A549 treated with AZD9567 at 1 μM for 4 hours (cell line): ENCODE results near the gene UTP14C. TPM values are rescaled to one million over a fixed set of nuclear protein-coding genes. Genes with fewer than 3 reads are reported as not detected.

ENCODE experiments used
- total RNA-seq: library from RNA; stranded (reverse); fragments of 200-300 nt; extraction: Qiagen RNA extraction; gene quantifications from 5 replicates; pipeline ENCODE4 v1.2.3, GENCODE V29; 2022; ENCODE audit not compliant: insufficient read depth

UTP14C gene, protein sequence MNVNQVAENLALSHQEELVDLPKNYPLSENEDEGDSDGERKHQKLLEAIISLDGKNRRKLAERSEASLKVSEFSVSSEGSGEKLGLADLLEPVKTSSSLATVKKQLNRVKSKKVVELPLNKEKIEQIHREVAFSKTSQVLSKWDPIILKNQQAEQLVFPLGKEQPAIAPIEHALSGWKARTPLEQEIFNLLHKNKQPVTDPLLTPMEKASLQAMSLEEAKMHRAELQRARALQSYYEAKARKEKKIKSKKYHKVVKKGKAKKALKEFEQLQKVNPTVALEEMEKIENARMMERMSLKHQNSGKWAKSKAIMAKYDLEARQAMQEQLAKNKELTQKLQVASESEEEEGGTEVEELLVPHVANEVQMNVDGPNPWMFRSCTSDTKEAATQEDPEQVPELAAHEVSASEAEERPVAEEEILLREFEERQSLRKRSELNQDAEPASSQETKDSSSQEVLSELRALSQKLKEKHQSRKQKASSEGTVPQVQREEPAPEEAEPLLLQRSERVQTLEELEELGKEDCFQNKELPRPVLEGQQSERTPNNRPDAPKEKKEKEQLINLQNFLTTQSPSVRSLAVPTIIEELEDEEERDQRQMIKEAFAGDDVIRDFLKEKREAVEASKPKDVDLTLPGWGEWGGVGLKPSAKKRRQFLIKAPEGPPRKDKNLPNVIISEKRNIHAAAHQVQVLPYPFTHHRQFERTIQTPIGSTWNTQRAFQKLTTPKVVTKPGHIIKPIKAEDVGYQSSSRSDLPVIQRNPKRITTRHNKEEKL
- 5.3 to 8.5 TPM (median 6.1 TPM) in 5 replicates for total RNA-seq

DNA sequence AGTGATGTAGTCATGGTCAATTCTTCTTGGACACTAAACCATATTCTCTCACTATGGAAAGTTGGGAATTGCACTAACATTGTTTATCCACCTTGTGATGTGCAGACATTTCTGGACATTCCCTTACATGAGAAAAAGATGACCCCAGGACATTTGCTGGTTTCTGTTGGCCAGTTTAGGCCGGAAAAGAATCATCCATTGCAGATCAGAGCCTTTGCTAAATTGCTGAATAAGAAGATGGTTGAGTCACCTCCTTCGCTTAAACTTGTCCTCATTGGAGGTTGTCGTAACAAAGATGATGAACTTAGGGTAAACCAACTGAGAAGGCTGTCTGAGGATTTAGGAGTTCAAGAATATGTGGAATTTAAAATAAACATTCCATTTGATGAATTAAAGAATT, at the start of gene UTP14C:
Gene UTP14C (plus strand): TSS at position 211 of the 400 bp plus-strand sequence. CDS start 4,114 bp downstream, outside the sequence.

GRCh38 chr13:52010890-52011631, 13.4 kb upstream of the UTP14C start, which contains the start of gene ATP7B:
TSS of gene ATP7B (minus strand) at chr13:52011450. CDS start at chr13:52011337, 113 bp downstream.

GRCh38 chr13:52011632-52012511, 12.6 kb upstream of the UTP14C start, which contains the start of gene ALG11:
TSS of gene ALG11 (plus strand) at chr13:52012398. CDS start at chr13:52012419, 21 bp downstream.

Other genes with a start within 250 kb of the UTP14C start
- 3.9 to 8.5 TPM (median 4.1 TPM) in 5 replicates for gene DHRS12, start 220.5 kb upstream of the UTP14C start, total RNA-seq
- gene TMEM272, start 179.5 kb upstream of the UTP14C start, total RNA-seq, result not detected in 5 replicates
- gene CCDC70, start 162.7 kb upstream of the UTP14C start, total RNA-seq, result 0.07 TPM in 1 of 5 replicates, not detected in the others
- 1.8 to 3.5 TPM (median 2.1 TPM) in 5 replicates for gene ATP7B, start 13.2 kb upstream of the UTP14C start, total RNA-seq
- 3.5 to 7.3 TPM (median 6.6 TPM) in 5 replicates for gene ALG11, start 12.3 kb upstream of the UTP14C start, total RNA-seq
- gene NEK5, start 104.4 kb downstream of the UTP14C start, total RNA-seq, result 0.04 to 0.10 TPM (median 0.05 TPM) in 4 of 5 replicates, not detected in the other
- gene NEK3, start 134.9 kb downstream of the UTP14C start, total RNA-seq, result 5.5 to 13.1 TPM (median 7.3 TPM) in 5 replicates